ENCODE measurements around the gene AADACL4.

Gene AADACL4

DNA sequence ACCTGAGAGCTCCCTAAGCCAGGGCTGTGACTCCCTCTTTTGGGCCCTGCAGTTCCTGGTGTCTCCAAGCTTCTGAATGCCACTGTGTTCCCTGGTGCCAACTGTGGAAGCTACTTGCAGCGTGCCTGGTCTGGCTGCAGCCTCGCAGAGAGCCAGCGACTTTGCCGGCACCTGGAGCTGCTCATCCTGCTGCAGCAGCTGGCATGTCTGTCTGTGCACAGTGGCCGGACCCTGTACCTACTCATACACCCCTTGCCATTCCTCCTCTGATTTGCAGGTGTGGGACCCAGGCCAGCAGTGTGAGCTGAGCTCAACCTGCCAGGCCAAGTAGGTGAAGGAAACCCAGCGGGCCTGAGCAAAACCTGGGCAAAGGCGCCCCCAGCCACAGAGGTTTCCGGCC lies 12.3 kb upstream of the AADACL4 start:
- Histone ChIP-seq H3K27me3 (ENCODE audit: insufficient read depth, low read length, poor library complexity) (no peaks in the 10 kb centered on the region), H3K4me1 (ENCODE audit: insufficient read depth, low read length) (no peaks in the 10 kb centered on the region), H3K4me2 (ENCODE audit: insufficient read depth, low read length) (no peak overlapping the region), H3K79me2 (ENCODE audit: insufficient read depth, low read length) (no peaks in the 10 kb centered on the region), H3K27ac (ENCODE audit: low read length) (no peak overlapping the region), H2AFZ (ENCODE audit: low read depth, low read length) (no peak overlapping the region), H3K9me3 (ENCODE audit: insufficient read depth, low read length, severe bottlenecking) (no peaks in the 10 kb centered on the region), H4K20me1 (ENCODE audit: insufficient read depth, low read length) (no peaks in the 10 kb centered on the region), H3K4me3 (ENCODE audit: low read depth in 1 of 2, low read length in 2 of 2) (no peak overlapping the region), H3K9ac (ENCODE audit: low read depth, low read length) (no peak overlapping the region), H3K36me3 (ENCODE audit: insufficient read depth, low read length) (no peaks in the 10 kb centered on the region)
- ATAC-seq (ENCODE audit: insufficient read depth, low read depth): no peak
- DNase-seq: no peak
- TF ChIP-seq EZH2 (IDR thresholded peaks at IDR 0.05; ENCODE audit: borderline replicate concordance, low read depth, low read length, severe bottlenecking) (no peak), CTCF (IDR thresholded peaks at IDR 0.05; ENCODE audit: borderline replicate concordance, extremely low read depth, low read length, poor library complexity, severe bottlenecking) (no peak)

DNA sequence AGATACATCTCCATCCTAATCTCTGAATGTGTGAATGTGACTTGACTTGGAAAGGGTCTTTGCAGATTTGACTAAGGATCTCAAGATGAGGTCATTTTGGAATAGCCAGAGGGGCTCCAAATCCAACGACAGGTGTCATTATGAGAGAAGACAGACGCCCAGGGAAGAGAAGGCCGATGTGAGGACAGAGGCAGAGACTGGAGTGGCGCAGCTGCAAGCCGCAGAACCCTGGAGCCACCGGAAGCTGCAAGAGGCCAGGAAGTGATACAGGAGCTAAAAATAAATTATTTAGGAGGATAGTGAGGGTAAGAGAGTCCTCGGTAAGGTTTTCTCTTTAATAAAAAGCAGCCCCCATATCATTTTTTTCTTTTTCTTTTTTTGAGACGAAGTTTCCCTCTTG lies 9.7 kb upstream of the AADACL4 start:
- Histone ChIP-seq H3K9me3 (ENCODE audit: insufficient read depth, low read length, severe bottlenecking) (peaks cover 5% of the 10 kb centered on the region), H3K4me1 (ENCODE audit: insufficient read depth, low read length) (no peaks in the 10 kb centered on the region)
- DNase-seq: no peak

DNA sequence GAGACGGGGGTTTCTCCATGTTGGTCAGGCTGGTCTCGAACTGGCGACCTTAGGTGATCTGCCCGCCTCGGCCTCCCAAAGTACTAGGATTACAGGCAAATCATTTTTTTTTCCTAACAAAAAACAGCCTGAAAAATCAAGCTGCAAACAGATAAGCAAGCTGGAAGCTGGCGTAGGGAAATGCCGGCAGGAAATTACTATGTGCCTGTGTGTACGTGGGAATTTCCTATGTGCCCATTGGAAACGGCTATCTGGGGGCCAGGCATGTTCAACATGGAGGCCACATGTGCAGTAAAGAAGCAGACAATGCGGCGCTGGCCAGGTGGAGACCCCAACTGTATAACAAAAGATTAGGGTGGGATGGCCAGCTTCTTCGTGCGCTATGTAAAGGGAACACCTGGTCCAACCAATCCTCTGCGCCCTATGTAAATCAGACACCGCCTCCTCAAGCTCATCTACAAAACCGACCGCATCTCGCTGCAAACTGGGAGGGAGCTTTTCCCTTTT lies 9.1 kb upstream of the AADACL4 start:
- Histone ChIP-seq H2AFZ (ENCODE audit: low read depth, low read length) (no peak overlapping the region), H3K4me3 (ENCODE audit: low read depth in 1 of 2, low read length in 2 of 2) (no peak overlapping the region), H3K27me3 (ENCODE audit: insufficient read depth, low read length, poor library complexity) (peaks cover 2% of the 10 kb centered on the region), H3K9ac (ENCODE audit: low read depth, low read length) (no peak overlapping the region), H3K79me2 (ENCODE audit: insufficient read depth, low read length) (no peaks in the 10 kb centered on the region), H4K20me1 (ENCODE audit: insufficient read depth, low read length) (no peaks in the 10 kb centered on the region), H3K36me3 (ENCODE audit: insufficient read depth, low read length) (no peaks in the 10 kb centered on the region), H3K27ac (ENCODE audit: low read length) (no peak overlapping the region), H3K9me3 (ENCODE audit: insufficient read depth, low read length, severe bottlenecking) (peaks cover 11% of the 10 kb centered on the region), H3K4me1 (ENCODE audit: insufficient read depth, low read length) (no peaks in the 10 kb centered on the region), H3K4me2 (ENCODE audit: insufficient read depth, low read length) (no peak overlapping the region)
- TF ChIP-seq EZH2 (IDR thresholded peaks at IDR 0.05; ENCODE audit: borderline replicate concordance, low read depth, low read length, severe bottlenecking) (no peak), CTCF (IDR thresholded peaks at IDR 0.05; ENCODE audit: borderline replicate concordance, extremely low read depth, low read length, poor library complexity, severe bottlenecking) (no peak)
- DNase-seq: no peak
- no peak for ATAC-seq (ENCODE audit: insufficient read depth, low read depth)

More for the DNA sequence above, 9.7 kb upstream of the AADACL4 start:
- H3K27me3 ChIP-seq (ENCODE audit: insufficient read depth, low read length, poor library complexity): peaks cover 2% of the 10 kb centered on the region
- ATAC-seq (ENCODE audit: insufficient read depth, low read depth): no peak
- TF ChIP-seq CTCF (IDR thresholded peaks at IDR 0.05; ENCODE audit: borderline replicate concordance, extremely low read depth, low read length, poor library complexity, severe bottlenecking) (no peak), EZH2 (IDR thresholded peaks at IDR 0.05; ENCODE audit: borderline replicate concordance, low read depth, low read length, severe bottlenecking) (no peak)
- H3K4me2 ChIP-seq (ENCODE audit: insufficient read depth, low read length): no peak overlapping the region
- H3K36me3 ChIP-seq (ENCODE audit: insufficient read depth, low read length): no peaks in the 10 kb centered on the region
- no peak overlapping the region for H3K9ac ChIP-seq (ENCODE audit: low read depth, low read length)
- H2AFZ ChIP-seq (ENCODE audit: low read depth, low read length): no peak overlapping the region
- H3K27ac ChIP-seq (ENCODE audit: low read length): no peak overlapping the region
- no peaks in the 10 kb centered on the region for H3K79me2 ChIP-seq (ENCODE audit: insufficient read depth, low read length)
- H3K4me3 ChIP-seq (ENCODE audit: low read depth in 1 of 2, low read length in 2 of 2): no peak overlapping the region
- H4K20me1 ChIP-seq (ENCODE audit: insufficient read depth, low read length): no peaks in the 10 kb centered on the region
